GM23248 (cell line): ENCODE results near the gene ZNF778. TPM values are rescaled to one million over a fixed set of nuclear protein-coding genes. Genes with fewer than 3 reads are reported as not detected.

Experiments used
- DNase-seq: peaks from one replicate; pipeline ENCODE4 v3.0.0-alpha.2; 2015
- H2AFZ ChIP-seq: fragments of 200-600 bp; sonication (generic); 2 replicates; pipeline ENCODE4 v1.6.1; 2016; ENCODE audit warnings: antibody characterized with exemption
- H3F3A ChIP-seq: fragments of 200-600 bp; sonication (generic); 2 replicates; pipeline ENCODE4 v1.6.1; 2016; ENCODE audit warnings: mild to moderate bottlenecking, antibody characterized with exemption, mixed run types; ENCODE audit not compliant: insufficient read depth
- H3K27ac ChIP-seq: fragments of 200-600 bp; sonication (generic); 2 replicates; pipeline ENCODE4 v1.5.1; 2016; ENCODE audit warnings: mild to moderate bottlenecking
- H3K27me3 ChIP-seq: fragments of 200-600 bp; sonication (generic); replicated peaks from 2 replicates; pipeline ENCODE4 v1.6.1; 2016; ENCODE audit warnings: mild to moderate bottlenecking; ENCODE audit not compliant: insufficient read depth
- H3K36me3 ChIP-seq: fragments of 200-600 bp; sonication (generic); 2 replicates; pipeline ENCODE4 v1.6.1; 2016; ENCODE audit warnings: low read depth, mild to moderate bottlenecking
- H3K4me1 ChIP-seq: fragments of 200-600 bp; sonication (generic); 2 replicates; pipeline ENCODE4 v1.6.1; 2016; ENCODE audit warnings: mild to moderate bottlenecking; ENCODE audit not compliant: insufficient read depth
- H3K4me2 ChIP-seq: fragments of 200-600 bp; sonication (generic); one replicate; pipeline ENCODE4 v1.6.1; 2016; ENCODE audit warnings: mild to moderate bottlenecking; ENCODE audit not compliant: unreplicated experiment
- H3K4me3 ChIP-seq: fragments of 200-600 bp; sonication (generic); 2 replicates; pipeline ENCODE4 v1.5.1; 2016; ENCODE audit warnings: mild to moderate bottlenecking
- H3K79me2 ChIP-seq: fragments of 200-600 bp; sonication (generic); 2 replicates; pipeline ENCODE4 v1.6.1; 2016; ENCODE audit warnings: mild to moderate bottlenecking; ENCODE audit not compliant: insufficient read depth
- H3K9ac ChIP-seq: fragments of 200-600 bp; sonication (generic); 2 replicates; pipeline ENCODE4 v1.6.1; 2016; ENCODE audit warnings: mild to moderate bottlenecking
- H3K9me2 ChIP-seq: fragments of 200-600 bp; sonication (generic); 2 replicates; pipeline ENCODE4 v1.6.1; 2016; ENCODE audit warnings: mixed run types, mild to moderate bottlenecking, moderate library complexity; ENCODE audit not compliant: insufficient read depth
- H3K9me3 ChIP-seq: fragments of 200-600 bp; sonication (generic); one replicate; pipeline ENCODE4 v1.6.1; 2017; ENCODE audit warnings: low read depth
- H4K20me1 ChIP-seq: fragments of 200-600 bp; sonication (generic); 2 replicates; pipeline ENCODE4 v1.6.0; 2016; ENCODE audit not compliant: insufficient read depth
- EZH2 ChIP-seq: fragments of 200-600 bp; sonication (generic); IDR thresholded peaks from 2 replicates; pipeline ENCODE4 v1.6.1; 2018; ENCODE audit warnings: antibody characterized with exemption, mild to moderate bottlenecking; ENCODE audit not compliant: insufficient read depth, poor library complexity, severe bottlenecking
- EZH2phosphoT487 ChIP-seq: fragments of 200-600 bp; sonication (generic); IDR thresholded peaks from 2 replicates; pipeline ENCODE4 v1.6.1; 2018; ENCODE audit warnings: antibody characterized with exemption, moderate library complexity, mild to moderate bottlenecking, low read depth; ENCODE audit not compliant: insufficient read depth
- WGBS, 2 experiments: methylation state at CpG; one replicate each; pipeline ENCODE4 v1.1.6; 2015 to 2017; ENCODE audit warnings: low lambda C conversion rate in 2 of 2, low coverage in 1 of 2; ENCODE audit errors: missing lambda C conversion rate in 2 of 2; 5-methylcytosine and 5-hydroxymethylcytosine counted together
- in situ Hi-C: fragments of 300-500 bp; cut with MboI; formaldehyde crosslinking; loops from 2 replicates; pipeline ENCODE4 v1.15.0; 2020
- polyA plus RNA-seq: library from polyadenylated mRNA; unstranded; fragments of >200 nt; fragmentation: Nextera tagmentation; extraction: Ambion mirVana; gene quantifications from 2 replicates; pipeline ENCODE4 v1.2.1, GENCODE V29; 2016
- total RNA-seq: library from RNA; depleted of rRNA; stranded (reverse); fragments of >200 nt; shearing (Covaris generic); gene quantifications from 2 replicates; pipeline ENCODE4 v1.2.3, GENCODE V29; 2014

The ZNF778 gene
- total and polyA plus RNA-seq, 2 experiments from 2014 or later, result 3.0 to 3.6 TPM

GRCh38 chr16:89268585-89268984 is 51.1 kb downstream of the ZNF778 start:
- H3K4me1 ChIP-seq, result 0 out of 2 replicates have a peak, but pooled peaks cover 7% of the 10 kb centered on the region
- TF ChIP-seq EZH2, result no peak
- no peak for TF ChIP-seq EZH2phosphoT487
- no peak overlapping the region for H3K4me3 ChIP-seq
- H3K9ac ChIP-seq, result no peak overlapping the region
- H2AFZ ChIP-seq, result no peak overlapping the region
- DNase-seq, result no peak
- no peaks in the 10 kb centered on the region for H3K9me3 ChIP-seq
- H3K4me2 ChIP-seq, result no peak overlapping the region
- peaks cover 27% of the 10 kb centered on the region; the same call in 1 of the 2 replicates for H3K36me3 ChIP-seq
- no peaks in the 10 kb centered on the region for H3K27me3 ChIP-seq
- in situ Hi-C loops, result no loop called here
- H3K79me2 ChIP-seq, result peaks cover 38% of the 10 kb centered on the region
- peak overlapping the region; percentile 51 for H3K27ac ChIP-seq
- H3F3A ChIP-seq, result 0 out of 2 replicates have a peak, but pooled peaks cover 4% of the 10 kb centered on the region
- WGBS, 2 experiments, result 92 to 93% methylated on average over 18 to 19 of the region's 19 CpGs
- H4K20me1 ChIP-seq, result no peaks in the 10 kb centered on the region; the same call in 1 of the 2 replicates
- no peaks in the 10 kb centered on the region for H3K9me2 ChIP-seq

- Histone ChIP-seq H3K27me3 (no peaks in the 10 kb centered on the region), H3F3A (0 out of 2 replicates have a peak, but pooled peaks cover 4% of the 10 kb centered on the region), H3K9ac (no peak overlapping the region), H4K20me1 (no peaks in the 10 kb centered on the region; the same call in 1 of the 2 replicates), H3K36me3 (peaks cover 33% of the 10 kb centered on the region; the same call in 1 of the 2 replicates), H3K9me2 (no peaks in the 10 kb centered on the region), H3K4me2 (no peak overlapping the region), H3K4me1 (0 out of 2 replicates have a peak, but pooled peaks cover 7% of the 10 kb centered on the region), H3K4me3 (no peak overlapping the region), H3K27ac (peak overlapping the region; percentile 51), H2AFZ (no peak overlapping the region), H3K9me3 (no peaks in the 10 kb centered on the region), H3K79me2 (peaks cover 38% of the 10 kb centered on the region)
- TF ChIP-seq EZH2 (no peak), EZH2phosphoT487 (no peak)
- in situ Hi-C loops, result no loop called here
- peak; percentile 53 for DNase-seq
- WGBS, 2 experiments, result 79 to 83% methylated on average over 14 of the region's 14 CpGs
Measured at GRCh38 chr16:89268987-89269735, 51.7 kb downstream of the ZNF778 start.

GRCh38 chr16:89269805-89270665 is 52.5 kb downstream of the ZNF778 start:
- Histone ChIP-seq H3K9me3 (no peaks in the 10 kb centered on the region), H3K27ac (no peak overlapping the region), H3K4me1 (0 out of 2 replicates have a peak, but pooled peaks cover 7% of the 10 kb centered on the region), H2AFZ (no peak overlapping the region), H4K20me1 (no peaks in the 10 kb centered on the region; the same call in 1 of the 2 replicates), H3K79me2 (peaks cover 46% of the 10 kb centered on the region), H3K36me3 (peaks cover 37% of the 10 kb centered on the region; the same call in 1 of the 2 replicates), H3K27me3 (no peaks in the 10 kb centered on the region), H3K4me3 (no peak overlapping the region), H3F3A (0 out of 2 replicates have a peak, but pooled peaks cover 4% of the 10 kb centered on the region), H3K9ac (no peak overlapping the region), H3K9me2 (no peaks in the 10 kb centered on the region), H3K4me2 (no peak overlapping the region)
- TF ChIP-seq EZH2phosphoT487, result no peak
- no peak for TF ChIP-seq EZH2
- in situ Hi-C loops, result no loop called here
- DNase-seq, result no peak
- WGBS, 2 experiments, result 97 to 98% methylated on average over 20 to 27 of the region's 27 CpGs
